Anterior cingulate cortex (tissue), 58 donors: ENCODE results near the gene RP9.

Source experiments
- DNase-seq, 58 donors: peaks; one replicate each; lab custom pipeline; 2025; lab: John Stamatoyannopoulos, UW

RP9 gene

DNA sequence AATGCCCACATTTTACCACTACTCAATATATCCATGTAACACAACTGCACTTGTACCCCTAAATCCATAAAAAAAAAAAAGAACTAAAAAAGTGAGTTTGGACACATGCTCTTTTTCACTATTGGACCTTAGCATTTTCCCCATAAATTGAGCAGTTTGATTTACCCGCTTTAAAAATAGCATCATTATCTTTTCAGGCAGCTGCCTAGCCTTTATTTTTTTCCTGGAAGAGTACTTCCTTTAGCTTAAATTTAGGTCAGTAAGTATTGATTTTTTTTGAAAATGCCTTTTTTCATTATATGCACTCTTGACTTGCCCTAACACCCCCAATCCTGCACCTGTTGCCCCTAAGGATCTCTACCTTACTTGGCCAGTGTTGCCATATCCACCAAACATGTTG, 41.3 kb downstream of the RP9 start:
- no peak for DNase-seq

- no peak for DNase-seq
Measured at GRCh38 chr7:33066771-33067170, 42.4 kb downstream of the RP9 start.

GRCh38 chr7:33065981-33066380, 43.2 kb downstream of the RP9 start:
- no peak for DNase-seq

GRCh38 chr7:33062782-33063443, 46.3 kb downstream of the RP9 start:
- DNase-seq, result peak; percentile 61 to 99 (median 94)

DNA sequence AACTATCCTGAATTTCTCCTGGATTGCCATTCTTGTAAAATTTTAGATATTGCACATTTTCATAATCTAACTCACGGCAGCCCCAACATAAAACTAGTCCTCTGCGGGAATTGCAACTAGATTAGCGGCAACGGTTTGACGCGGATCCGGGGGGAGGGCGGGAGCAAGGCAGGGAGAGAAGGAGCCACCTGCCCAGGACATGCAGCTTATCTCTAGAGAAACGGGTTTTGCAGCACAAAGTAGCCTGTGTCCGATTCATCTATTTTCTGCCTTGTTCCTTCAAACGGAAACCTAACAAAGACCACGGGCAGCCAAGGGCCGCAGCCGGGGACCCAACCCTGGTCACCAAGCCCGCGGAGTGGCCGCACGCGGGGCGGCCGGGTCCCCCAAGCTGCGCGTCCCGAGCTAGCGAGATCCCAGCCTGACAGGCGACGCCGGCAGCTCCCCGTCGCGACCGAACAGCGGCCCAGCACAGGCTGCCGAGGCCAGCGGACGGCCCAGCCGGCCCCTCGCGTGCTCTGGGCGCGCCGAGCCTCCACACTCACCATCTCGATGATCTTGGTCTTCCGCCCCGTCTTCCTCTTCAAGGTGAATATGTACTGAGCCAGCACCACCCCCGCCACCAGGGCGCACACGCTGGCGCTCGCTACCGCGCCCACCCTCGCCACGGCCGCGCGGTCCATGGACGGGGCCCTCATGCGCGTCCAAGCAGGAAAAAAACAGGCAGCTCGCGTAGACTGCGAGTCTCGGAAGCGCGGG, 47.0 kb downstream of the RP9 start, which contains the start of gene NT5C3A:
TSS of gene NT5C3A (minus strand) at position 754 of the 759 bp plus-strand sequence. CDS start at position 683, 71 bp downstream.
- DNase-seq, result peak in 26 of 58 donors; percentile 13 to 66 (median 39)

- DNase-seq, result no peak
Measured at GRCh38 chr7:33061282-33061937, 47.8 kb downstream of the RP9 start.

DNA sequence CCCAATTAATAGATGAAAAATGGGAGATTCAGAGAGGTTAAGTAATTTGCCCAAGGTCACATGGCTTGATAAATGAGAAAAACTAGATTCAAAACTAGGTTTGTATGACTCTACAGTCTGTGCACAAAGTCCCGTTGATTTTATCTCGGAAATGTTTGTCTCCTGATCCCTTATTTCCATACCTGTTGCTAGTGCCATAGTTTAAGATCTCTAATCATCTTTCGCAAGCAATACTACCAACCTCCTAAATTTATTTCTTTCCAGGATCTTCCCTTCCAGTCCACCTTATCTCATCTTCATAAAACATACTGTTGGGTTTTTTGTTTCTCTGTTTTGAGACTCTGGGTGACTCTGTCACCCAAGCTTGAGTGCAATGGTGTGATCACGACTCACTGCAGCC, 49.6 kb downstream of the RP9 start:
- no peak for DNase-seq

- DNase-seq, result no peak
Measured at GRCh38 chr7:33055158-33055557, 54.0 kb downstream of the RP9 start.

DNA sequence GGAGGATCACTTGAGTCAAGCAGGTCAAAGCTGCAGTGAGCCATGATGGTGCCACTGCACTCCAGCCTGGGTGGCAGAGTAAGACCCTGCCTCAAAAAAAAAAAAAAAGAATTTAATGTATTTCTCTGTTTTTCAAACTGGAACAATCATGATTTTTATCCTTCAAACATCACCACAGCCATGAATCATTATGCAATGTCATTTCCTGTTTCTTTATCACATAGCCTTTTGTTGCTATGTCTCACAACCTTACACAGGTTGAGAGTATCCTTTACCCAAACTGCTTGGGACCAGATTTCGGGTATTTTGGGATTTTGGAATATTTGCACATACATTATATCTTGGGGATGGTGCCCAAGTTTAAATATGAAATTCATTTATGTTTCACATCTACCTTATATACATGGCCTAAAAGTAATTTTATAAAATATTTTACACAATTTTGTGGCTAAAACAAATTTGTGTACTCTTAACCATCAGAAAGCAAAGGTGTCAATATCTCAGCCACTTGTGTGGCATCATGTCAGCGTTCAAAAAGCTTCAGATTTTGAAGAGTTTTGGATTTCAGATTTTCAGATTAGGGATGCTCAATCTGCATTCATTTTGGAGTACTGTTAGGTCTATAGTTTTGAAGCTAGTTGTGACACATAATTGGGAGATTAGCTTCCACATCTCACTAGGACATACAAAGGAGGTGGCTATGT, 54.8 kb downstream of the RP9 start:
- no peak for DNase-seq

DNA sequence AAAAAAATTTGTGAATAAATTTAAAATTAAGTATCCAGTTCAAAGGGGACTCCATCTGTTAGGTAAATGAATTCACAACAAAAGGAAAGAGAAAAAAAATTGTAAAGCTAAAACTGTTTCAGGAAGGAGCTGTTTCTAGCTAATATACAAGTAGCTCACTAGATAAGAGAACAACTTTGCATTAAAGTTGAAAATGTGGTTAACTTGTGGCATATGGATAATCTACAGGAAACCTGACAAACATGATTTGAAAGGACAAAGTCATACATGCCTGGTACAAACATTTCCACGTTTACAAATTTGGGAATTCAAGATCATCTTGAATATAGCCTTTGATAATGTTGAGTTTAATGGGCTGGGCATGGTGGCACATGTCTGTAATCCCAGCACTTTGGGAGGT, 55.5 kb downstream of the RP9 start:
- no peak for DNase-seq

GRCh38 chr7:33050535-33051318, 58.5 kb downstream of the RP9 start:
- DNase-seq, result peak in 4 of 58 donors; percentile 1 to 15 (median 2)

DNA sequence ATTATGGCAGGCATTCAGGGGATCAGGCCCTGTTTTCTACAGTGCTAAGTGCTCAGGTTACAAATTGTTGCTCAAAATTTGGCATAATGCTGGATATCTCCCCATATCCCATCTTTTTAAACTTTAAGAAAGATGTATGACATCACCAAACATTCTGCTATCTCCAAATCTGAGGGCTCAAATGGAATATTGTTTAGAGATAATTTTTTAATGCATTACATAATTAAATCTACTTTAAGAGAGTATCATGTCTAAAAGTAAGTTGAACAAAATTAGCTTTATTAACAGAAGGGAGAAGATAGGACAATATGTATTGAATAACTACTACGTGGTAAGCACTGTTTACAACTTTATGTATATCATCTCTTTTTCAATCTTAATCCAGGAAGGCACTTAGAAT, 60.5 kb downstream of the RP9 start:
- no peak for DNase-seq

- DNase-seq, result no peak
Measured at GRCh38 chr7:33048257-33048656, 60.9 kb downstream of the RP9 start.

DNA sequence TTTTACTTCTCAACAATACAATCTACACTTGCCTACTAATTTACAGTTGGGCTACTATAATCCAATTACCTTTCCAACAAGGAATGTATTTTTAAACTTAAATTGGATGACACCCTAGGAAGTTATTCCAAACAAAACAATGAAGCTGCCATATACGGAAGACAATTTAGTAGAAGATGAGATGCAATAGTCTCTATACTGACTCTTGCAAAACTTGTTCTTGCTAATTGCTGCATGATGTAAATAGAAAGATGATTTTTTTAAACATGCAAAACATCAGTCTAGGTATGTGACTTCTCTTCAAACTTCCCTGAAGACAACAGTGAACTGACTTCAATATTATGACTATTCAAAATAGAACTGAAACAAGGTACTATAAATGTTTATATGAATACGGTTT, 64.2 kb downstream of the RP9 start:
- DNase-seq, result no peak
